Measurements from ENCODE around the gene TMEM184B. TPM values are rescaled to one million over a fixed set of nuclear protein-coding genes. Genes with fewer than 3 reads are reported as not detected.

Gene TMEM184B
- total RNA-seq, 4 donors from 2014 or later, result 39.1 to 56.1 (median 51.4) TPM

GRCh38 chr22:38271101-38271500 is 1.7 kb downstream of the TMEM184B start:
- Histone ChIP-seq H3K36me3 (no peaks in the 10 kb centered on the region), H3K4me3 (no peak overlapping the region), H3K27ac (peak overlapping the region in 3 of 4 donors; percentile 10 to 25 (median 17)), H3K27me3 (no peaks in the 10 kb centered on the region), H3K9me3 (no peaks in the 10 kb centered on the region), H3K4me1 (peaks cover 0 to 44% (median 7%) of the 10 kb centered on the region in 4 donors)
- TF ChIP-seq CTCF (IDR thresholded peaks at IDR 0.05) (no peak), POLR2A (IDR thresholded peaks at IDR 0.05) (no peak)
- DNase-seq, result no peak

- DNase-seq, result no peak
- Histone ChIP-seq H3K27me3 (no peaks in the 10 kb centered on the region), H3K9me3 (no peaks in the 10 kb centered on the region), H3K4me1 (peaks cover 0 to 48% (median 7%) of the 10 kb centered on the region in 4 donors), H3K36me3 (no peaks in the 10 kb centered on the region), H3K4me3 (no peak overlapping the region), H3K27ac (peak overlapping the region in 3 of 4 donors; percentile 10 to 25 (median 17))
- TF ChIP-seq POLR2A (IDR thresholded peaks at IDR 0.05) (no peak), CTCF (IDR thresholded peaks at IDR 0.05) (no peak)
Measured at GRCh38 chr22:38270091-38270992, 2.5 kb downstream of the TMEM184B start.

- no peak overlapping the region for H3K4me3 ChIP-seq
- no peak overlapping the region for H3K27ac ChIP-seq
- no peaks in the 10 kb centered on the region for H3K27me3 ChIP-seq
- H3K4me1 ChIP-seq, result peaks cover 0 to 48% (median 7%) of the 10 kb centered on the region in 4 donors
- no peaks in the 10 kb centered on the region for H3K9me3 ChIP-seq
- TF ChIP-seq POLR2A (IDR thresholded peaks at IDR 0.05), result no peak
- no peak for TF ChIP-seq CTCF (IDR thresholded peaks at IDR 0.05)
- no peak for DNase-seq
- no peaks in the 10 kb centered on the region for H3K36me3 ChIP-seq
Measured at GRCh38 chr22:38269466-38269865, 3.3 kb downstream of the TMEM184B start.

GRCh38 chr22:38267086-38267485 is 5.7 kb downstream of the TMEM184B start:
- H3K36me3 ChIP-seq, result no peaks in the 10 kb centered on the region
- no peak for DNase-seq

GRCh38 chr22:38266120-38266519 is 6.7 kb downstream of the TMEM184B start:
- Histone ChIP-seq H3K4me3 (no peak overlapping the region), H3K36me3 (no peaks in the 10 kb centered on the region), H3K4me1 (peaks cover 3 to 42% (median 4%) of the 10 kb centered on the region in 4 donors), H3K27ac (peak overlapping the region in 2 of 4 donors; percentile 27 to 50), H3K27me3 (no peaks in the 10 kb centered on the region), H3K9me3 (no peaks in the 10 kb centered on the region)
- DNase-seq, result no peak
- TF ChIP-seq POLR2A (IDR thresholded peaks at IDR 0.05), result no peak
- no peak for TF ChIP-seq CTCF (IDR thresholded peaks at IDR 0.05)

More at GRCh38 chr22:38267086-38267485, 5.7 kb downstream of the TMEM184B start:
- peak overlapping the region in 2 of 4 donors; percentile 42 to 62 for H3K27ac ChIP-seq
- H3K4me1 ChIP-seq, result peaks cover under 1 to 47% (median 7%) of the 10 kb centered on the region in 4 donors
- no peaks in the 10 kb centered on the region for H3K9me3 ChIP-seq
- TF ChIP-seq POLR2A (IDR thresholded peaks at IDR 0.05) (no peak), CTCF (IDR thresholded peaks at IDR 0.05) (no peak)
- no peak overlapping the region for H3K4me3 ChIP-seq
- H3K27me3 ChIP-seq, result no peaks in the 10 kb centered on the region
